ENCODE data around the gene ATP1A2.

- TF ChIP-seq CTCF (IDR thresholded peaks at IDR 0.05) (peak in 2 of 6 experiments; percentile 27 to 36), POLR2A (IDR thresholded peaks at IDR 0.05) (no peak)
Measured at GRCh38 chr1:160163615-160164014, 48.1 kb downstream of the ATP1A2 start.
